H1 (cell line): ENCODE results near the gene CEP135. TPM values are rescaled to one million over a fixed set of nuclear protein-coding genes. Genes with fewer than 3 reads are reported as not detected.

ENCODE experiments used
- FOSL1 ChIP-seq: IDR thresholded peaks from 2 replicates; pipeline ENCODE4 v1.6.1; 2011; ENCODE audit warnings: mild to moderate bottlenecking, low read depth, low read length, moderate library complexity; ENCODE audit not compliant: insufficient read depth
- GTF2F1 ChIP-seq: IDR thresholded peaks from 2 replicates; pipeline ENCODE4 v1.6.1; 2012; ENCODE audit warnings: low read depth, low read length, improper control_type of control experiment, borderline replicate concordance
- RNF2 ChIP-seq: fragments of 200-900, 300-1000 bp; sonication (generic); IDR thresholded peaks from 2 replicates; pipeline ENCODE4 v1.7.1; 2016; ENCODE audit warnings: borderline replicate concordance, low read depth, mild to moderate bottlenecking, antibody characterized with exemption, low read length; ENCODE audit not compliant: poor library complexity, severe bottlenecking; ENCODE audit errors: missing control alignments
- polyA plus RNA-seq, 7 experiments: library from polyadenylated mRNA; depleted of rRNA in 3 of 7; stranded (reverse) in 5 of 7; unstranded in 2 of 7; fragments of >200 nt in 5 of 7; fragments of 200-250 nt in 2 of 7; gene quantifications; 1 replicate in 5 of 7; 2 replicates in 1 of 7; 4 replicates in 1 of 7; pipeline versions ENCODE4 v1.2.1 to v1.2.3, GENCODE V29; 2011 to 2013; ENCODE audit warnings: missing spikeins in 2 of 7, mixed read lengths in 2 of 7
- total RNA-seq: library from RNA; stranded (reverse); fragmentation: NEBNext Ultra II Directional; extraction: Animal tissue kit (Norgen Biotek cat#: 25700); gene quantifications from 2 replicates; pipeline ENCODE4 v1.2.1, GENCODE V29; 2021
- TF ChIP-seq, protein P1 (sequence below): fragments of 300-600 bp; sonication (generic); IDR thresholded peaks from 2 replicates; pipeline ENCODE4 v1.7.1; 2012; ENCODE audit warnings: low read length, moderate library complexity, mild to moderate bottlenecking, inconsistent platforms; ENCODE audit not compliant: insufficient replicate concordance
- TF ChIP-seq, protein P2 (sequence below): IDR thresholded peaks from 2 replicates; pipeline ENCODE4 v1.6.1; 2012; ENCODE audit warnings: inconsistent platforms

The CEP135 gene
- total and polyA plus RNA-seq, 2 of the 8 experiments (the other 6 are each of a cell fraction or from before 2014, with no cell fraction given), result 2.7 to 14.5 TPM

DNA sequence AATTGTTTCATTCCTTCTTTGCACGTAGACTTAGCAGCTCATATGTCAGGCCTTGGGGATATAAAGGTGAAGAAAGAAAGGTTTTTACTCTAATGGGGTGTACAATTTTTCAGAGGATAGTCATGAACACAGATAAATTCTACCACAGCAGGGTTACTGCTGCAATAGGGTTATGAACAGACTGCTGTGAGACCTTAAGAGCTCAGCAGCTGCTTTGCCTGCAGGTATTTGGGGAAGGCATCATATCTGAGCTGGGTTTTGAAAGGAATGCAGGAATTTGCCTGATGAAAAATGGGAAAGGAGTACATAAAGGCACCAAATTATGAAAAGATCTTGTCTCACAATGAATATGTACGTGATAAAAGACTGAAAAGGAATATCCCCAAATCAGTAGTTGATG lies 128.9 kb downstream of the CEP135 start (continued):
- TF ChIP-seq, protein P1, sequence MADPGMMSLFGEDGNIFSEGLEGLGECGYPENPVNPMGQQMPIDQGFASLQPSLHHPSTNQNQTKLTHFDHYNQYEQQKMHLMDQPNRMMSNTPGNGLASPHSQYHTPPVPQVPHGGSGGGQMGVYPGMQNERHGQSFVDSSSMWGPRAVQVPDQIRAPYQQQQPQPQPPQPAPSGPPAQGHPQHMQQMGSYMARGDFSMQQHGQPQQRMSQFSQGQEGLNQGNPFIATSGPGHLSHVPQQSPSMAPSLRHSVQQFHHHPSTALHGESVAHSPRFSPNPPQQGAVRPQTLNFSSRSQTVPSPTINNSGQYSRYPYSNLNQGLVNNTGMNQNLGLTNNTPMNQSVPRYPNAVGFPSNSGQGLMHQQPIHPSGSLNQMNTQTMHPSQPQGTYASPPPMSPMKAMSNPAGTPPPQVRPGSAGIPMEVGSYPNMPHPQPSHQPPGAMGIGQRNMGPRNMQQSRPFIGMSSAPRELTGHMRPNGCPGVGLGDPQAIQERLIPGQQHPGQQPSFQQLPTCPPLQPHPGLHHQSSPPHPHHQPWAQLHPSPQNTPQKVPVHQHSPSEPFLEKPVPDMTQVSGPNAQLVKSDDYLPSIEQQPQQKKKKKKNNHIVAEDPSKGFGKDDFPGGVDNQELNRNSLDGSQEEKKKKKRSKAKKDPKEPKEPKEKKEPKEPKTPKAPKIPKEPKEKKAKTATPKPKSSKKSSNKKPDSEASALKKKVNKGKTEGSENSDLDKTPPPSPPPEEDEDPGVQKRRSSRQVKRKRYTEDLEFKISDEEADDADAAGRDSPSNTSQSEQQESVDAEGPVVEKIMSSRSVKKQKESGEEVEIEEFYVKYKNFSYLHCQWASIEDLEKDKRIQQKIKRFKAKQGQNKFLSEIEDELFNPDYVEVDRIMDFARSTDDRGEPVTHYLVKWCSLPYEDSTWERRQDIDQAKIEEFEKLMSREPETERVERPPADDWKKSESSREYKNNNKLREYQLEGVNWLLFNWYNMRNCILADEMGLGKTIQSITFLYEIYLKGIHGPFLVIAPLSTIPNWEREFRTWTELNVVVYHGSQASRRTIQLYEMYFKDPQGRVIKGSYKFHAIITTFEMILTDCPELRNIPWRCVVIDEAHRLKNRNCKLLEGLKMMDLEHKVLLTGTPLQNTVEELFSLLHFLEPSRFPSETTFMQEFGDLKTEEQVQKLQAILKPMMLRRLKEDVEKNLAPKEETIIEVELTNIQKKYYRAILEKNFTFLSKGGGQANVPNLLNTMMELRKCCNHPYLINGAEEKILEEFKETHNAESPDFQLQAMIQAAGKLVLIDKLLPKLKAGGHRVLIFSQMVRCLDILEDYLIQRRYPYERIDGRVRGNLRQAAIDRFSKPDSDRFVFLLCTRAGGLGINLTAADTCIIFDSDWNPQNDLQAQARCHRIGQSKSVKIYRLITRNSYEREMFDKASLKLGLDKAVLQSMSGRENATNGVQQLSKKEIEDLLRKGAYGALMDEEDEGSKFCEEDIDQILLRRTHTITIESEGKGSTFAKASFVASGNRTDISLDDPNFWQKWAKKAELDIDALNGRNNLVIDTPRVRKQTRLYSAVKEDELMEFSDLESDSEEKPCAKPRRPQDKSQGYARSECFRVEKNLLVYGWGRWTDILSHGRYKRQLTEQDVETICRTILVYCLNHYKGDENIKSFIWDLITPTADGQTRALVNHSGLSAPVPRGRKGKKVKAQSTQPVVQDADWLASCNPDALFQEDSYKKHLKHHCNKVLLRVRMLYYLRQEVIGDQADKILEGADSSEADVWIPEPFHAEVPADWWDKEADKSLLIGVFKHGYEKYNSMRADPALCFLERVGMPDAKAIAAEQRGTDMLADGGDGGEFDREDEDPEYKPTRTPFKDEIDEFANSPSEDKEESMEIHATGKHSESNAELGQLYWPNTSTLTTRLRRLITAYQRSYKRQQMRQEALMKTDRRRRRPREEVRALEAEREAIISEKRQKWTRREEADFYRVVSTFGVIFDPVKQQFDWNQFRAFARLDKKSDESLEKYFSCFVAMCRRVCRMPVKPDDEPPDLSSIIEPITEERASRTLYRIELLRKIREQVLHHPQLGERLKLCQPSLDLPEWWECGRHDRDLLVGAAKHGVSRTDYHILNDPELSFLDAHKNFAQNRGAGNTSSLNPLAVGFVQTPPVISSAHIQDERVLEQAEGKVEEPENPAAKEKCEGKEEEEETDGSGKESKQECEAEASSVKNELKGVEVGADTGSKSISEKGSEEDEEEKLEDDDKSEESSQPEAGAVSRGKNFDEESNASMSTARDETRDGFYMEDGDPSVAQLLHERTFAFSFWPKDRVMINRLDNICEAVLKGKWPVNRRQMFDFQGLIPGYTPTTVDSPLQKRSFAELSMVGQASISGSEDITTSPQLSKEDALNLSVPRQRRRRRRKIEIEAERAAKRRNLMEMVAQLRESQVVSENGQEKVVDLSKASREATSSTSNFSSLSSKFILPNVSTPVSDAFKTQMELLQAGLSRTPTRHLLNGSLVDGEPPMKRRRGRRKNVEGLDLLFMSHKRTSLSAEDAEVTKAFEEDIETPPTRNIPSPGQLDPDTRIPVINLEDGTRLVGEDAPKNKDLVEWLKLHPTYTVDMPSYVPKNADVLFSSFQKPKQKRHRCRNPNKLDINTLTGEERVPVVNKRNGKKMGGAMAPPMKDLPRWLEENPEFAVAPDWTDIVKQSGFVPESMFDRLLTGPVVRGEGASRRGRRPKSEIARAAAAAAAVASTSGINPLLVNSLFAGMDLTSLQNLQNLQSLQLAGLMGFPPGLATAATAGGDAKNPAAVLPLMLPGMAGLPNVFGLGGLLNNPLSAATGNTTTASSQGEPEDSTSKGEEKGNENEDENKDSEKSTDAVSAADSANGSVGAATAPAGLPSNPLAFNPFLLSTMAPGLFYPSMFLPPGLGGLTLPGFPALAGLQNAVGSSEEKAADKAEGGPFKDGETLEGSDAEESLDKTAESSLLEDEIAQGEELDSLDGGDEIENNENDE, result no peak
- TF ChIP-seq FOSL1 (no peak), GTF2F1 (no peak), RNF2 (no peak)
- TF ChIP-seq, protein P2, sequence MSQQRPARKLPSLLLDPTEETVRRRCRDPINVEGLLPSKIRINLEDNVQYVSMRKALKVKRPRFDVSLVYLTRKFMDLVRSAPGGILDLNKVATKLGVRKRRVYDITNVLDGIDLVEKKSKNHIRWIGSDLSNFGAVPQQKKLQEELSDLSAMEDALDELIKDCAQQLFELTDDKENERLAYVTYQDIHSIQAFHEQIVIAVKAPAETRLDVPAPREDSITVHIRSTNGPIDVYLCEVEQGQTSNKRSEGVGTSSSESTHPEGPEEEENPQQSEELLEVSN, result no peak
